GM18870 (cell line): ENCODE measurements around the gene ACSL4.

ENCODE experiments used
- ATAC-seq: cut with Tn5 transposase; IDR thresholded peaks from one replicate; pipeline ENCODE4 v1.9.1; 2021; ENCODE audit warnings: moderate library complexity; ENCODE audit not compliant: unreplicated experiment

ACSL4 gene

GRCh38 chrX:109619771-109620170 is 113.3 kb downstream of the ACSL4 start:
- ATAC-seq = no peak

GRCh38 chrX:109614951-109615350 is 118.1 kb downstream of the ACSL4 start:
- no peak for ATAC-seq

GRCh38 chrX:109601486-109601885 is 131.6 kb downstream of the ACSL4 start:
- ATAC-seq = no peak

- no peak for ATAC-seq
Measured at GRCh38 chrX:109600237-109600651, 132.8 kb downstream of the ACSL4 start.

GRCh38 chrX:109596015-109596414 is 137.0 kb downstream of the ACSL4 start:
- ATAC-seq = no peak
